HG02571 (cell line): ENCODE measurements around the gene DSCAML1.

Experiments used
- ATAC-seq: cut with Tn5 transposase; IDR thresholded peaks from one replicate; pipeline ENCODE4 v1.9.1; 2021; ENCODE audit warnings: mild to moderate bottlenecking, moderate library complexity; ENCODE audit not compliant: unreplicated experiment

Gene DSCAML1

DNA sequence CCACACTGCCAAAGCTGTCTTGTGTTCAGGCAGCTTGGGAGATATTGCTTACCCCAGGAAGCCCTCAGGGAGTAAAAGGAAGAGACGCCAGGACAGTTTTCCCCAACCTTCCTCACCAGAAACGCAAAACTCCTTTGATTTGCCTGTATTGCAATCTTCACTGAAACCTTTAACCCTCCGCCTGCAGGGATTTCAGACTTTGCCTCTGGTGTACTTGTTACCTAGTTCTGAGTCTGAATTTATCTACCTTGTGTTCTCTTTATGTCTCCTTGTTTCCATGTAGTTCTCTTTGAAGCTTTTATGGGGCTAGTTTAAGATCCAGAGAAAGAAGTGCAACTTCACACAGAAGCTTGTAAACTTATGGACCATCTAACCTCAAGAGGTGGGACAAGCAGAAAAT, 154.2 kb downstream of the DSCAML1 start:
- no peak for ATAC-seq

DNA sequence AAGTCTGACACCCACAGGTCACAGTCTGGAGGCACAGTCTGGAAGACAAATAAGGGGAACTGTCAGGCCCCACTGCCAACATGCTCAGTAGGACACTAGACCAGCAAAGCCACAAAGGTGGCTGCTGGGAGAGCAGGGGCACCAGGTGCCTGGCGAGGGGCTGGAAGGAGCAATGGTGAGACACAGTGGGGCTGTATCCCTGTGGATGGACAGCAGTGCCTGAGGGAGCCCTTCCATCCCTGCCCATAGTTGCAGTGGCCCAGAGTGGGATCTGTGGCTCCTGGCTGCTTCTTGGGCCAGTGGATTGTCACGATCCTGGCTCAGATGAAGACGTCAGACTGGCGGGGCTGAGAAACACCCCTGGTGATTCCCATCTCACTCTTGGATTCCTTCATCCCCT, 154.6 kb downstream of the DSCAML1 start:
- ATAC-seq: no peak

DNA sequence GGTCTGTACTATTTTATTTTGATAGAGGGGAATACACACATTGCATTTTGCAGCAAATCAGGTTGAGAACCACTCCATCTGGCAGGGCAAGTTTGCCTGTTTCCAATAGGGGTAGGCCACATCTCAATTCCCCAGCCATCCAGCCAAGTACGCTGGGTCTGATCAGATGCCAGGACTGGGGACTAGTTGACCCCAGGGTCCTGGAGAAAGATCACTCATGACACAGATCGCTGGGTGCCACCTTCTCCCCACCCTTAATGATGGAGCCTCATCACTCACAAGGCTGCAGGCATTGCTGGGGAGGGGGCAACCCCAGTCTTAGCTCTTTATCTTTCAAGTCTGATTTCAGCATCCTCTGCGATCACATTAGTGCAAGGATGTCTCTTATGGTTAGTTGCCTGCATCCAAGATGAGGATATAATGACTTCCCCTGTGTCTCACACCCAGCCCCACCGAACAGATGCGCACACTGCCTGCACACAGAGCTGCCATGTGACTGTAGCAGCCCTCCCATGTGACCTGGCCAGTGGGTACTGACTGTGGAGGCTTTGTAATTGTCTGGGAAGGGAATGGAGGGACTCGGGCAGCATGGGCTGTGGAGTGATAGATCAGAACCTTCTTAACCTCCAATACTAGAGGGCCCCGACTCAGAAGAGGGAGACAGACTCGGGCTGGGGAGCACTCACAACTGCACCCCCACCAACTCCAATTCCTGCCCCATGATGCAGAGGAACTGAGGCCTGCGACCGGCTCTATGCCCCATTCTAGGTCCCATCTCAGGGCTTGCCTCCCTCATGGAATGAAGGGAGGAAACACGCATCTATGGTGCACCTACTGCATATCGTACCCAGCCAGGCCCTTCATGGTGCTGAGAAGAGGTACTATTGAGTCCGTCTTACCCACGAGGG, 155.8 kb downstream of the DSCAML1 start:
- ATAC-seq: no peak

DNA sequence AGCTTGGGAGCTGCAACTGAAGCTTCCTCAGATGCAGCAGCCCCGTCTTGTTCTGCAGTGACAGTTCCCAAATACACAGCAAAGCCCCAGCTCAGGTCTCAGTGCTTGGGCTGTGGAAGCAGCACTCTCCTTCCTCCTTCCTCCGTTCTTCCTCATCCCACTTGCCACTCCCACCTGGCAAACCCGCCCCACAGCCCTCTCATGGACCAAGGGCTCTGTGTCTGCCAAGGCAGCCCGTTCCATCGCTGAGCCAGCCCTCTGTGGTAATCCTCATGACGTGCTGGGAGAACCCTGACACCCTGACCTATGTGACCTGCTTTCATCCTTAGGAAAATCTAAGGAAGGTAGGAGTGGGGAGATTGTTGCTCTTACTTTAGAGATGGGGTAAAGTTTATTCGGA, 157.0 kb downstream of the DSCAML1 start:
- no peak for ATAC-seq

DNA sequence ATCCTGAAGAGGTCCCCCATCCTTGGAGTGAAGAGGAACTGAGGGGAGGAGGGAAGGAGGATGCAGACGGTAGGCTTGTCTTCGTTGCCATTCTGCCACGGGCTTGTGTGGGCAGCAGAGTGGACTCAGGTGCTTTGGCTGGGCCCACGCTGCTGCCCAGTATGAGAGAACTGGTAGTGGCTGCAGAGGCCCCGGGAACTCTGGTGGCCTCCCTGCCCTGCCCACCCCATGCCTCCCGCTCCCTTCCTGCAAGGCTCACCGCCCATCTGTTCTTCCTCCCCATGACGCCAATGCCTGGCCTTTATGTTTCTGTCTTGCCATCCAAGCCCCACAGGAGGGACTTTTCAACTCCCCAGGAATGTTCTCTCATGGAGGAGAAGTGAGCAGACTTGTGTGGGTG, 157.4 kb downstream of the DSCAML1 start:
- no peak for ATAC-seq

DNA sequence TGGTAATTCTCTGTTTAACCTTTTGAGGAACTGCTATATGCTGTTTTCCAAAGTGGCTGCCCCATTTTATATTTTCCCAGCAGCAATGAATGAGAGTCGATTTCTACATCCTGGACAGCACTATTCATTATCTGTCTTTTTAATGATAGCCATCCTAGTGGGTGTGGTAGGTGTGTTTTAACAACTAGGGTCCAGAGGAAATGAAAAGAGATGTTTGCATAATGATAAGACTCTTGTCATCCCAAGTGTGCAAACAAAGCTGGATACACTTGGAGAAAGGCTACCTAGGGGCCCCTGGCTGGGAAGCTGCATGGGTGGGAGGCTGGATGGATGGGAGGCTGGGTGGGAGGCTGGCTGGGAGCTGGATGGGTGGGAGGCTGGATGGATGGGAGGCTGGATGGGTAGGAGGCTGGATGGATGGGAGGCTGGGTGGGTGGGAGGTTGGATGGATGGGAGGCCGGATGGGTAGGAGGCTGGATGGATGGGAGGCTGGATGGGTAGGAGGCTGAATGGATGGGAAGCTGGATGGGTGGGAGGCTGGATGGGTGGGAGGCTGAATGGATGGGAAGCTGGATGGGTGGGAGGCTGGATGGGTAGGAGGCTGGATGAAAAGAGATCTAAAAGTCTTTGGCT, 158.0 kb downstream of the DSCAML1 start:
- no peak for ATAC-seq

DNA sequence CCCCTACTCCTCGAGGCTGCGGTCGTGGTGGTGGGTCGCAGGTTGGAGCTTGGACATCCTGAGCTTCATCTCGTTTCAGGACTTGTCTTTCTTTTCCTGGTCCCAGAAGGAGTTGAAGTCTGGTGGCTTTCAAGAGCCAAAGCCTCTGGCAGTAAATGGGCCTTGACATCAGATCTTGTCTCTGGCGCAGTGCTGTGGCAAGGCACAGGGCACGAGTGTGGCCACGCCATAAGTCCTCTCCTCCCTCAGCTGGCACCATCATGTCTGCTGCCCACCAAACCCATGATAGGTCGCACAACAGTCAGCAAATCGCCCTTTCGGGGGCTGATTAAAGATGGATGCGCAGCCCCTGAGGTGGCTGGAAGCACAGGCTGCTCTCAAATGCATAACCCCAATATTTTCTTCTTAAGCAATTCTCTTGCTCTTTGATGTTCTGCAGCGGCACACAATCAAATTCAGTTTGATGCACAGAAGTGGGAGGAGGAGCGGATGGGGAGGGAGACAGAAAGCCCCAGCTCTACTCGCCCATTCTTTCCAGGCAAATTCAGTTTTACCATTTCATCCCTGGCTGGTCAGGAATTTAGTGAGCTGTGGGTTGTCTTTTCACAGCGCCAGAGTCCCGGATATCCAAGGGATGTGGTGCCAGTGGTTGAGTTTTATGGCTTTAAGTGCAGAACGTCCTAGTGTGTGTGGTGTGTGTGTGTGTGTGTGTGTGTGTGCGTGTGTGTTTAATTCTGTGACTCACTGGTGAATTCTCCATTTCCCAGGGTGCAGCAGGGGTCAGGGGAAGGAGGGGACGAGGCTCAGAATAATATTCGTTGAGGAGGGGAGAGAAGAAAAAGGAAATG, 162.0 kb downstream of the DSCAML1 start:
- ATAC-seq: no peak

DNA sequence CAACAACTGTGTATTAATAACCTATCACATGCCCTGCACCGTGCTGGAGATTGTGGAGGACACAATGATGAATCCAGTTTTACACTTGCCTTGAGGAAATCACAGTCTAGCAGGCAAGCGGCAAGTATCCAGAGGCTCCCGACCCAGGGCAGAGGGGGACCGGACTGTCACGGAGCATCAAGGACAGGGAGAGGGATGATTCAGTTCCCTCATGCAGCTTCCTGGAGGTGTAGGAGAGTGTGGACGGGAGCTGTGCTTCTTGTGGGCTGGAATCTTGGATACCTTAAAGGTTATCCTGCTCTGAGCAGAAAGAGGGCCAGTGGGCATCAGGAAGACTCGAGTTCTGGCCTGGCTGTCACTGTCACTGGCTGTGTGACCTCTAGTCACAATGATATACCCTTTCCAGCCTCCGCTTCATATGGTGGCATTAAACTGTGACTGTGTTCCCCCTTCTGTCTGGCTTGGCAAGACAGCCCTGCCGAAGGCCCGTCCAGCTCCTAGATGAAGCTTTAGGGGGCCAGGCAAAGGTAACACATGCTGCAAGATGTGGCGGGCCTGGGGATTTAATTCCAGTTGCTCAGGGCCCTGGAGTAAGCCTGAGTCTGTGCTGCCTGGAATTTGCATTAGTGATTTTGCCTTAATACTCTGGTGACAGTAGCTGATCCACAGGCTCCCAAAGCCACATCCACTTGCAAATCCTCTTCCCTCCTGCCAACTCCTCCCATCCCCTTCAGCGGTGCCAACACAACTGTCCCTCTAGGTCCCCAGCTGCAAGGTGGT, 162.8 kb downstream of the DSCAML1 start:
- ATAC-seq: no peak

DNA sequence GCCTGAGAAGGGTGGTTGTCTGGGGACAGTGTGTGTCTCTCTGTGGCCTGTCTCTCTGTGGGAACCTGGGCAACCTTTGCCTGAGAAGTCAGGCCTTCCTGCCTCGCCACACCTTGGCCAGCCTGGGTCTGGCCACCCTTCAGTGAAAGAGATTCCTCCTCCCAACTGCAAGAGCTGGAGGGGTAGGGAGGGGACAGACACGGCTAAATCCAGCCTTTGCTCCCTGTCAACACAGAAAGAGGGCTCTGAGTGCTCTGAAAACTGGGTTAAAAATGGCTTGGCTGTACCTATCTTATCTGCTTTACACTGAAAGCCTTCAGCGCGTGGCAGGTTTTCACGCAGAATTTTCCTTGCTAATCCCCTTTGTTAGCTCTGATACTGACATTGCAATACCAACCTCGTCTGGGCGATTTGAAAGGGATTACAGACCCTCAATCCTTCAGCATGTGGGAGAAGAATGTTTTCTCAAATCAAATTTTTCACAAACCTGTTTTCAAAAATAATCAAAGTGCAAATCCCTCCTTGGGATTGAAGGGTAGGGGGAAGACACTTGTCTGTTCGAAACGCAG, 163.7 kb downstream of the DSCAML1 start:
- ATAC-seq: no peak

DNA sequence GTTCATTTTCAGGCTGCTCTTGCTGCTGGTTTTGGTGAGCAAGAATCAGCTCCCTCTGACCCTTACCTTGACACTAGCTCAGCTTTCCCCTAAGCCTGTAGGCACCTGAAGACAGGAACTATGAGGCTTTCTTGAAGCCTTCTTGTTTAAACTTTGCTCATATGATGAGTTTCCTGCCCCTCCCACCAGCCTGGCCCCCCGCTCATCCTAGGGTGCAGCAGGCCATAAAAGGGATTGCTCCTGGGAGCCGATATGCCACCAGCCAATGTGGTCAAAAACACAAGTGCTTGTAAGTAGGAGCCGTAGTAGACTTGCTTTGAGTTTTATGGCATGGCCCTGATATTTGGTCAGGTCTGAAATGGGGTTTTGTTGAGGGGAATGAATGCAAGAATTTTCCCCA, 164.7 kb downstream of the DSCAML1 start:
- ATAC-seq: no peak

DNA sequence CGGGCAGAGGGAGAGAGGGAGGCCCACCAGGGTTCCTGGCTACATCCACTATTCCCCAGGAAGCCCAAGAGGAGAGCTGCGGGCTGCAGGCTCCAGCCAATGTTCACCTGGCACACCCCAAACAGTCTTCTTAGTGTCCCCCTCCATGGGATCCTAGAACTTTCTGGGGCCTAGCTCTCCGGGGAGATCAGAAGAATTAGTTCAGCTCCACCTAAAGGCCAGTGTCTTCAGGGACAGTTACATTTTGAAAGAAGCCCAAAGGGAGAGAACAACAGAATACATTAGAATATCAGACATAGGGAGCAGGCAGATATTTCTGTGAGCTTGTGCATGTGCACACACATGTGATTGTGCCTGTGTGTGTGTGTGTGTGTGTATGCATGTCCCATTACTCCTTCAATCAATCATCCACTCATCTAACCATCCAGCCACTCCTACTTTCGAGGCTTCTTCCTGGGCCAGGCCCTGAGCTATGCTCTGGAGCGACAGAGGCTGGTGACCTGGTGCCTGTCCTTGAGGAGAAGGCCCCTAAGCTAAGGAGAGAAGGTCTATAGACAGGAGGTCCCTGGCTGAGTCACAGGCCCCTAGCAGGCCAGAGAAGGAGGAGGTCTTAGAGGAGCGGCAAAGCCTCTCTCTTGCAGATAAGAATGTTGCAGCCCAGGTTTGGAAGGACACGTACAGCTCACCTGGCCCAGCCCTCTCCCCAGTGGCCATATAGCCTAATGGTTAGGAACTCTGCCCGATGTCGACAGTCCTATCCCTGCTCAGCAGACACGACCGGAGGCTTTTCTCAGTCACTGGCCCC, 165.5 kb downstream of the DSCAML1 start:
- ATAC-seq: no peak

DNA sequence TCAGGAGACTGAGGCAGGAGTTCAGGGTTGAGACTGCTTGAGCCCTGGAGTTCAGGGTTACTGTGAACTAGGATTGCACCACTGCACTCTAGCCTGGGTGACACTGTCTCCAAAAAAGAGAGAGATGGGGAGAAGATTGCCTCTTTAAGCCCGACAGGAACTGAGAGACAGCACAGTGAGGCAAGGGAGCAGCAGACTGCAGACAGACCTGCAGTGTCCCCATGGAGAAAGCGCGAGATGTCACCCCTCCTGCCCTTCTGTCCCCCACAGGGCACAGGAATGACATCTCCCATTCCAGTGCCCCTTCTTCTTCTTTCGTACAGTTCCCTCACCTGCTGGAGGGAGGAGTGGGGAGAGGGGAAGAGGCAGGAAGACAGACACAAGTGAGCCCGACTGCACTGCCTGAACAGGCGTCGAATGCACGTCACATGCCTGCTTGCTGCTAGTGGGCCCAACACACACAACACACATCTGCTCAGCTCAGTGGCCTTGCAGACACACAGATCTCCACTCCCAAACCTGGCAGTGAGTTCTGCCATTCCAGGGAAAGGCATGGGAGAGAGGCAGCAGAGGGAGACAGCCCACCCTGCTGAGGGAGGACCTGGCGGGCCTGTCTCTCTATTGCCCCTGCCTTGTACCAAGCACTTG, 167.0 kb downstream of the DSCAML1 start:
- no peak for ATAC-seq

DNA sequence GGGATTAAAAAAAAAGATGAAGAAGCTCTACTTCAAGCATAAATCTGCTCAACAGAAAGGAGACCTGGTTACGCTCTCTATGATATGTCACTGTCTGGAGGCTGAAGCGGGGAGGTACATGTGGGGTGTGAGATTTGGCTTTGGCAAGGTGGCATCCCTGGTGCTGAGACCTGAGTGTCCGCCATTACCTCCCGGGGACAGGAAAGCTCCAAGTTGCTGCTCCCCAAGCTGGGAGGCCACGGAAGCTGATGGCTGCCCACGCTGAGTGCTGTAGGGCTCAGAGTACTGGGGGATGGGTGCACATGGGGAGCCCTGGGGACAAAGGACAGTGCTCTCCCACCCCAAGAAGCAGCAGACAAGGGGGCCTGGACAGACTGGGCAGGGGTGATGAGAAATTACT, 167.9 kb downstream of the DSCAML1 start:
- no peak for ATAC-seq

DNA sequence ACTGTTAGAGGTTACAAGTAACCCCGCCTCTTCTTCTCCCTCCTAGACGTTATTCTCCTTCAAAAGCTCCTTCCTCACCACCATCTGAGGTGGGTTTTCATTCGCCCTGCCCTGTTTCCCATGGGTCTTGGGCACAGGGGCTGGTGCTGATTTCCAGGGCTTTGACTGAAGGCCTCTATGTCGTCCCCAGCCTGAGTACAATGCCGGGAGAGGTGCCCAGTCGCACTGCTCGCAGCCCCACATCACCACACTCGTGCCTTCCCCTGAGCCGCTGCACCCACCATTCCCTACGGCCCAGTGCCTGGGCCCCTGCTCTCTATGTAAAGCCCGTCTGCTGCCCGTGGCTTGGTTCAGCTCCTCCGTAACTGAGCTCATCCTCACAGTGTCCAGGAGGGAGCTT, 169.8 kb downstream of the DSCAML1 start:
- no peak for ATAC-seq

DNA sequence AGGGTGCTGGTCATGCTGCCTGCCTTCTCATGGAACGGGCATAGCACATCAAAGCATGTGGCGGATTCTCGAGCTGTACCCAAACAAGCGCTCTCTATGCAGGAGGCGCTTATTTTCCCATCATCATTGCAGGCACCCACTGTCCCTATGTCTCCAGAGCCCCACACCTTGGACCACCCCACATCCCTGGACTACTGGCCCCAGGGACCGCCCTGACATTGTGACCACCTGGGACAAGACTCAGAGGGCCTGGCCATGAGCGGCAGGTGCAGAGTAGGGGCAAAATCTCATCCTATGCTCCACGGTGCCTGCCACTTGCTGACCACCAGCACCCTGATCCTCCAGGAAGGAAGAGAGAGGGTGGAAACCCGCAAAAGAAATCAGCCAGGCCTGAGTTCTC, 170.4 kb downstream of the DSCAML1 start:
- no peak for ATAC-seq

DNA sequence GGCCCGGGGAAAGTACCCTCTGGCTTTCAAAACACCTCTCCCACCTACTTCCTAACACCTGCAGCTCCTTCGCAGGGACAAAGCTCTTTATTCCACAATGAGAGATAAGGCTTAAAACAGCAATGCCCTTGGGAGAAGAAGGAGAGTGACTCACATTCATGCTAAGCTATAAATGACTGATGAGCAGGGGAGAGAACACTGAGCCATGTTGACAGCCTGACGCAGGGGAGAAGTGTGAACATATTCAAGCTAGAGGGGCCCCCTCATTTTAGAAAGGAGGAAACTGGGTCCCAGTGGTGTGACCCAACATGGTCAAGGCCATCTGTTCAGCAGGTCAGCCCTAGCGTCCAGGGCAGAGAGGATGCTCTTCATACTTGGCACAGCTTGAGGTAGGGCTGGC, 171.8 kb downstream of the DSCAML1 start:
- ATAC-seq: no peak

DNA sequence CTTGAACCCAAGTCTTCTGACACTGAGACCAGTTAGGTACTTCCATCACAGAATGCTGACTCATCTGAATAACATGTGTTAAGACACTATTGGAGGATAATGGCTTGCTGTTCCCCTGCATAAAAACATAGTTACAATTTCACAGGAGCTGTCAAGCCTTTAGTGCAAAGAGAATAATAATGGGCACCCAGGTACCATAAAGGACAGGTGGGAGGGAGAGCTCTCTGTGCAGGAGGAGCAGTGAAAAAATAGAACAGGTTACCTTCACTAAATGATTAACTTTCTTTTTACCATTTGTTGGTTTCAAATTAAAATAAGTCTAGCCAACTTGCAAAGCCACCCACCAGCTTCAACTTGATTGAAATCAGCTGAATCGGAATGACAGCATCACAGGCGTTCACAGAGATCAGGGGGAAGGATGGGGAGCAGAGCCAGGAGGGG, 173.2 kb downstream of the DSCAML1 start:
- ATAC-seq: no peak

DNA sequence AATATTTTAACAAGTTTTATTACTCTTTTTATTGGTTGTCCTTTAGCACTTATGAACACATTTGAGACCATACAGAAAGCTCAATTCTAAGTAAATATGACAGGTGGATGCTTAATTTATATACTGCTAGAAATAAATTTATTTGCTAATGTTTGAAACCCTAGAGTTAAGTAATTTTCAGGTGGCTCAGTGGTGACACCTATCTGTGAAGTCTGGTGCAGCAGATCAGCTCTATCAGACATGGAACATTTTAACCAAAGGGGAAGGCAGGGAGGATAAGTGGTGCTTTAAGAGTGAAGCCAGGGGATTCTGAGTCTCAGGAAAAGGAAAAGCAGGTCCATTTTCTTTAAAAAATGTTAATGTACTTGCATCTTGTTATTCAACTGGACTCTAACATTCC, 175.8 kb downstream of the DSCAML1 start:
- no peak for ATAC-seq

DNA sequence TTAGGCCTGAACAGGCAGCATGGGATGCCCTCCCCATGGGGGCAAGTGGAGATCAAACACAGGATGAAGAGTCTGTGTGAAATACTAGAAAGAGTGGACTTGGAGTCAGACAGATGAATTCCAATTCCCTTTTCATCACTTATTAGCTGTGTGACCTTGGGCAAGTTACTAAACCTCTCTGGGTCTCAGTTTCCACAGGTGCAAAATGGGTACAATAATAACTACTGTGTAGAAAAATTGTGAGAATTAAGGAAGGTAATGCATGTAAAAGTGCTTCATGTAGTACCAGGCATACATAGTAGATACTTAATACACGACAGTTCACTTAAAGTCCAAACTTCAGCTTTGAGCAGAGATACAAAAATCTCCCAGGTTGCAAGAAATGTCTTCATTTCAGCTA, 176.4 kb downstream of the DSCAML1 start:
- no peak for ATAC-seq
